ENCODE results near the gene BMPER. TPM values are rescaled to one million over a fixed set of nuclear protein-coding genes. Genes with fewer than 3 reads are reported as not detected.
A peak's percentile ranks its signal among the peaks of the same experiment; 100 is the strongest.

The BMPER gene
- 1 to 10 TPM in 2 of 4 donors, under 1 TPM in 2; 0.25 to 2.3 (median 0.96) TPM for total RNA-seq

DNA sequence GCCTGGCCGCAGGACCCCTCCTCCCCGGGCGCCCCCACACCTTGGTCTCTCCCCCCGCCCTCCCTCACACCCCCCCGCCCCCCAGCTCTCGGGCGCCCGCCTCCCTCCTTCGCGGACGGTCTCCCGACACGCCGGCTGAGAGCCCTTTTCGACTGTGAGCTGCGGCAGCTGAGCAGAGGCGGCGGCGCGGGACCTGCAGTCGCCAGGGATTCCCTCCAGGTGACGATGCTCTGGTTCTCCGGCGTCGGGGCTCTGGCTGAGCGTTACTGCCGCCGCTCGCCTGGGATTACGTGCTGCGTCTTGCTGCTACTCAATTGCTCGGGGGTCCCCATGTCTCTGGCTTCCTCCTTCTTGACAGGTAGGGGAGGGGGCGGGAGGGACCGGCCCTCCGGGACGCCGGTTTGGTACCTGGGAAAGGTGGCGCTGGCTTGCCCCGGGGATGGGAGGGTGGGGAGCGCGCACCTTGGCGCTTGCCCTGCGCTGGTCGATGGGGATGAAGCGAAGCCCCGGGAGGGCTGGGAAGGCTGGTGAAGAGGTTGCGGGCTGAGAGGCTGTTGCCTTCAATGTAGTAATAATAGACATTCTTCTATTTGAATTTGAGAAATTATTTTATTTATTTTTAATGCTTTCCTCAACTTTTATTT is at the start of gene BMPER:
Gene BMPER, plus strand, starts transcription at position 151 of the 644 bp plus-strand sequence. Its CDS starts 75 bp downstream, at position 226.
- 4 to 5% methylated on average over 26 to 43 of the region's 47 CpGs for WGBS, 2 donors
- DNase-seq: peak; percentile 53 to 59
- intact Hi-C loops (cut with DNase I): loop anchor here (10.0 kb wide), 1 partner anchor 151 kb away; no protein-coding TSS in a partner anchor

DNA sequence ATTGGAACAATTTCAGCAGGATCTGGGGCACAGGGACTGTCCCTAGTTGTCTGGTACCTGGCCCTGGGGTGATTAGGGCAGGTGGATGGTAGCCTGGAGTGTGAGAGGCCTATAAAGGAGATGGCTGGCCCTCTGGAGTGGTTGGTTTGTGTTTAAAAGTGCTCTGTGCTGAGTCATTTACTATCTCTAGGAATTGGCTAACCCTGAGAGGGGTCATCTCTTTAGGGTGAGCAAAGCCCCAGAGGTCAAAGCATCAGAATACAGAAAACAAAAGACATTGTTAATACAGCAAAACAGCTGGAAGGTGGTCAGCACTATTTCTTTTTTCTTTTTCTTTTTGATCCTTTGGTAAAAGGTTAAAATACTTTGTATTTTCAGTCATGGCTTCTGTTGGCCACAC is 43.4 kb upstream of the BMPER start:
- DNase-seq: no peak
- no peaks in the 10 kb centered on the region for H3K27me3 ChIP-seq
- no peaks in the 10 kb centered on the region for H3K9me3 ChIP-seq
- H3K4me1 ChIP-seq: no peaks in the 10 kb centered on the region
- no peak overlapping the region for H3K27ac ChIP-seq
- intact Hi-C loops (cut with DNase I): no loop called here
- TF ChIP-seq CTCF (IDR thresholded peaks at IDR 0.05) (no peak), POLR2A (IDR thresholded peaks at IDR 0.05) (no peak)
- no peaks in the 10 kb centered on the region for H3K36me3 ChIP-seq
- H3K4me3 ChIP-seq (replicated peaks in 1 of 3): no peak overlapping the region

More for the DNA sequence above, at the start of gene BMPER:
- H3K27me3 ChIP-seq: no peaks in the 10 kb centered on the region
- no peak within 1 kb of the TSS for H3K27ac ChIP-seq
- no peaks in the 10 kb centered on the region for H3K9me3 ChIP-seq
- H3K4me3 ChIP-seq (replicated peaks in 1 of 3): peak within 1 kb of the TSS; percentile 48 to 71 (median 52)
- H3K4me1 ChIP-seq: peaks cover 0 to 9% of the 10 kb centered on the region in 2 donors
- TF ChIP-seq POLR2A (IDR thresholded peaks at IDR 0.05): no peak
- no peak for TF ChIP-seq CTCF (IDR thresholded peaks at IDR 0.05)
- H3K36me3 ChIP-seq: no peaks in the 10 kb centered on the region

DNA sequence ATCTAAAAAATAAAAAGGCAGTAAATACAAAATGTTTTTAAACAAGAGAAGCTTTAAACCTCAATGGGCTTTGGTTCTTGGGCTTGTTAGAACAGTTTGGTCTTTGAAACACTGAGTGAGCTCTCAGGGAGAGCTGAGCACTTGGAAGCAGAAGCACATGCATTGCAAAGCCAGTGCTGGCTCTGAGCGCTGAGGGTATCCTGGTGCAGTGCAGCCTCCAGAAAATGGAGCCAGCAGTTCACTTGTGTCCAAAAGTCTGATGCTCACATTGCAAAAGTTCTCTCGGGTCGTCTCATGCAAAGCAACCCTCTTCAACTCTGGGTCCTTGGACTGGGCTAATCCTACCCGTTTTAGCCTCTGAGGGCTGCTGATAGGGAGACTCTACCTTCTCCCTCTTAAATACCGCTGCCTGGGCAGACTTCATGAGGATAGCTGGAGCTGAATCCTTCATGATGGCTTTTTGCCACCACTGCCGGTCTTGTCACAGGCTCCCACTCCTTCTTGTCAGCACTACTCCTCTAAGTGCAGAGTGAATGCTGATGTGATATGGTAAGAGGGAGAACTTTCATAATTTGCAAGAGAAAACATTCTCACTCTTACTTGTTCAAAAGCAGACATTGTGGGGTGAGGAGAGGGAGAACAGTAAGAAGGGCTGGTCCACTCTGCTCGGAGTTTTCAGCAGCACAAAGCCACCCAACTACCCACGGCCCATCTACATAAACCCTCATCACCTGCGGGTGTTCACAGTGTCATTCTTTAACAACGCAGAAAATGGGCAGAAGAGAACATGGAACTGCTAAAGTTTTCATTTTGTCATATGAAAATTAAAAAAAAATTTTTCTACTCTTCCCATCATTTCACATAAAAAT is 42.2 kb upstream of the BMPER start:
- TF ChIP-seq POLR2A (IDR thresholded peaks at IDR 0.05) (no peak), CTCF (IDR thresholded peaks at IDR 0.05) (no peak)
- intact Hi-C loops (cut with DNase I): no loop called here
- H3K36me3 ChIP-seq: no peaks in the 10 kb centered on the region
- WGBS, 2 donors: 70 to 72% methylated on average over 10 of the region's 10 CpGs
- H3K27me3 ChIP-seq: no peaks in the 10 kb centered on the region
- no peak overlapping the region for H3K27ac ChIP-seq
- no peaks in the 10 kb centered on the region for H3K9me3 ChIP-seq
- DNase-seq: peak in 1 of 2 donors; percentile 2
- no peaks in the 10 kb centered on the region for H3K4me1 ChIP-seq
- H3K4me3 ChIP-seq (replicated peaks in 1 of 3): no peak overlapping the region

- H3K4me3 ChIP-seq (replicated peaks in 1 of 3): no peak overlapping the region
- intact Hi-C loops (cut with DNase I): no loop called here
- WGBS, 2 donors: 83 to 90% methylated on average over 8 of the region's 8 CpGs
- DNase-seq: no peak
- H3K27me3 ChIP-seq: no peaks in the 10 kb centered on the region
- TF ChIP-seq POLR2A (IDR thresholded peaks at IDR 0.05) (no peak), CTCF (IDR thresholded peaks at IDR 0.05) (no peak)
- no peaks in the 10 kb centered on the region for H3K36me3 ChIP-seq
- no peaks in the 10 kb centered on the region for H3K9me3 ChIP-seq
- H3K4me1 ChIP-seq: no peaks in the 10 kb centered on the region
- no peak overlapping the region for H3K27ac ChIP-seq
These were observed 37.2 kb upstream of the BMPER start for GRCh38 chr7:33868166-33868565.

DNA sequence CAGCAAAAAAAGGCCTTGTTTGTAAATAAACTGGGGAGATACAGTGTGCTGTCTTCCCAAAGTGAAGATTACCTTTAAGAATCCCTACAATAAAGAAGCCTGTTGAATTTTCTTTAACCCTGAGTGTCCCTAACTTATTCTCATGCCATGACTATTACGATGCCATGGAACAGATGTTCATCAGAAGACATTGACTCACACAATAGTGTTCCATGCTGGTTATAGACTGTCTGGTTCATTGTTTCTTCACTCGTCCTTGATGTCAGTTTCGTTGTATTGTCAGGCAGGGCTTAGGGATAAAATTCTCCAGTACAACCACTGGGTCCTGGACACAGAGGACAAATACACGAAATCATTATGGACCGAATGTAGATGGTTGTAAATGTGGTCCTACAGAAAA is 36.2 kb upstream of the BMPER start:
- no peak overlapping the region for H3K4me3 ChIP-seq (replicated peaks in 1 of 3)
- no peak overlapping the region for H3K27ac ChIP-seq
- intact Hi-C loops (cut with DNase I): no loop called here

More for the DNA sequence above, 36.2 kb upstream of the BMPER start:
- 92 to 97% methylated on average over 5 of the region's 5 CpGs for WGBS, 2 donors
- no peaks in the 10 kb centered on the region for H3K4me1 ChIP-seq
- no peaks in the 10 kb centered on the region for H3K36me3 ChIP-seq
- no peaks in the 10 kb centered on the region for H3K9me3 ChIP-seq
- TF ChIP-seq CTCF (IDR thresholded peaks at IDR 0.05) (no peak), POLR2A (IDR thresholded peaks at IDR 0.05) (no peak)
- no peaks in the 10 kb centered on the region for H3K27me3 ChIP-seq
- DNase-seq: no peak

All from thyroid gland (tissue), 4 donors.